OCI-LY1 (cell line): ENCODE measurements around the gene WFDC1.

ENCODE experiments used
- H2AFZ ChIP-seq: fragments of 200-600 bp; sonication (generic), shearing (Covaris generic); 2 replicates; pipeline ENCODE4 v1.6.0; 2014; ENCODE audit warnings: antibody characterized with exemption, mild to moderate bottlenecking, low read length
- H3F3A ChIP-seq: fragments of 200-600 bp; sonication (generic), shearing (Covaris generic); 2 replicates; pipeline ENCODE4 v1.6.0; 2014; ENCODE audit warnings: mild to moderate bottlenecking, antibody characterized with exemption, low read length, moderate library complexity; ENCODE audit not compliant: insufficient read depth
- H3K27ac ChIP-seq: fragments of 200-600 bp; sonication (generic); 2 replicates; pipeline ENCODE4 v1.5.1; 2014; ENCODE audit warnings: low read length, mixed run types, mild to moderate bottlenecking, low read depth; ENCODE audit not compliant: poor library complexity, severe bottlenecking
- H3K27me3 ChIP-seq: fragments of 200-600 bp; sonication (generic); 2 replicates; pipeline ENCODE4 v1.6.0; 2014; ENCODE audit warnings: antibody characterized with exemption, mild to moderate bottlenecking, low read length, moderate library complexity; ENCODE audit not compliant: insufficient read depth
- H3K36me3 ChIP-seq: fragments of 200-600 bp; sonication (generic); 2 replicates; pipeline ENCODE4 v1.6.1; 2014; ENCODE audit warnings: mild to moderate bottlenecking, antibody characterized with exemption, low read length, moderate library complexity, mixed read lengths; ENCODE audit not compliant: insufficient read depth
- H3K4me1 ChIP-seq: fragments of 200-600 bp; sonication (generic); 2 replicates; pipeline ENCODE4 v1.5.1; 2014; ENCODE audit warnings: mild to moderate bottlenecking, low read length, moderate library complexity; ENCODE audit not compliant: insufficient read depth, severe bottlenecking
- H3K4me2 ChIP-seq: fragments of 200-600 bp; sonication (generic), shearing (Covaris generic); 2 replicates; pipeline ENCODE4 v1.6.1; 2014; ENCODE audit warnings: low read length
- H3K4me3 ChIP-seq: fragments of 200-600 bp; sonication (generic); 2 replicates; pipeline ENCODE4 v1.5.1; 2014; ENCODE audit warnings: low read length, low read depth, mild to moderate bottlenecking, mixed read lengths; ENCODE audit not compliant: poor library complexity, severe bottlenecking
- H3K79me2 ChIP-seq: fragments of 200-600 bp; shearing (Covaris generic); 2 replicates; pipeline ENCODE4 v1.6.1; 2016; ENCODE audit warnings: mixed run types, low read length, mixed read lengths; ENCODE audit not compliant: insufficient read depth
- H3K9ac ChIP-seq: fragments of 200-600 bp; sonication (generic), shearing (Covaris generic); 2 replicates; pipeline ENCODE4 v1.6.1; 2014; ENCODE audit warnings: mild to moderate bottlenecking, low read length, mixed read lengths
- H3K9me2 ChIP-seq: fragments of 200-600 bp; sonication (generic), shearing (Covaris generic); 2 replicates; pipeline ENCODE4 v1.6.1; 2014; ENCODE audit warnings: low read depth, mild to moderate bottlenecking, low read length, mixed read lengths
- H3K9me3 ChIP-seq: fragments of 200-600 bp; shearing (Covaris generic); 2 replicates; pipeline ENCODE4 v1.6.1; 2014; ENCODE audit warnings: low read length, mixed read lengths
- H4K20me1 ChIP-seq: fragments of 200-600 bp; sonication (generic), shearing (Covaris generic); 2 replicates; pipeline ENCODE4 v1.6.0; 2016; ENCODE audit warnings: mild to moderate bottlenecking, low read length; ENCODE audit not compliant: insufficient read depth
- CTCF ChIP-seq: fragments of 200-600 bp; sonication (generic), shearing (Covaris generic); IDR thresholded peaks from 2 replicates; pipeline ENCODE4 v1.5.1; 2017; ENCODE audit warnings: mild to moderate bottlenecking, antibody characterized with exemption, low read length, moderate library complexity, mixed read lengths
- EZH2 ChIP-seq: fragments of 200-600 bp; sonication (generic), shearing (Covaris generic); IDR thresholded peaks from 2 replicates; pipeline ENCODE4 v1.8.0; 2017; ENCODE audit warnings: borderline replicate concordance, mixed run types, mild to moderate bottlenecking, antibody characterized with exemption, low read length, moderate library complexity, mixed read lengths

The WFDC1 gene

GRCh38 chr16:84262031-84262430 lies 32.6 kb upstream of the WFDC1 start:
- H2AFZ ChIP-seq = no peak overlapping the region
- H4K20me1 ChIP-seq = no peaks in the 10 kb centered on the region
- no peaks in the 10 kb centered on the region for H3F3A ChIP-seq
- no peaks in the 10 kb centered on the region for H3K79me2 ChIP-seq
- H3K4me1 ChIP-seq = no peaks in the 10 kb centered on the region
- H3K4me2 ChIP-seq = no peak overlapping the region
- TF ChIP-seq EZH2 = no peak
- no peak for TF ChIP-seq CTCF
- H3K9ac ChIP-seq = no peak overlapping the region
- no peaks in the 10 kb centered on the region for H3K9me3 ChIP-seq
- no peak overlapping the region for H3K4me3 ChIP-seq
- no peaks in the 10 kb centered on the region; the same call in 1 of the 2 replicates for H3K27me3 ChIP-seq
- no peaks in the 10 kb centered on the region for H3K9me2 ChIP-seq
- no peak overlapping the region for H3K27ac ChIP-seq
- no peaks in the 10 kb centered on the region for H3K36me3 ChIP-seq

GRCh38 chr16:84262939-84263338 lies 31.7 kb upstream of the WFDC1 start:
- Histone ChIP-seq H3K36me3 (no peaks in the 10 kb centered on the region), H3F3A (no peaks in the 10 kb centered on the region), H3K4me1 (no peaks in the 10 kb centered on the region), H3K27me3 (no peaks in the 10 kb centered on the region), H2AFZ (no peak overlapping the region), H3K9me2 (no peaks in the 10 kb centered on the region), H3K27ac (no peak overlapping the region), H3K4me2 (no peak overlapping the region), H3K4me3 (no peak overlapping the region), H4K20me1 (no peaks in the 10 kb centered on the region), H3K9me3 (no peaks in the 10 kb centered on the region), H3K79me2 (no peaks in the 10 kb centered on the region), H3K9ac (no peak overlapping the region)
- TF ChIP-seq CTCF (no peak), EZH2 (no peak)

- Histone ChIP-seq H3K27me3 (no peaks in the 10 kb centered on the region), H3K27ac (no peak overlapping the region), H3F3A (no peaks in the 10 kb centered on the region), H3K4me2 (no peak overlapping the region), H3K79me2 (no peaks in the 10 kb centered on the region), H3K4me1 (no peaks in the 10 kb centered on the region), H2AFZ (no peak overlapping the region), H4K20me1 (no peaks in the 10 kb centered on the region), H3K9me3 (no peaks in the 10 kb centered on the region), H3K4me3 (no peak overlapping the region), H3K9ac (no peak overlapping the region), H3K9me2 (no peaks in the 10 kb centered on the region), H3K36me3 (no peaks in the 10 kb centered on the region)
- TF ChIP-seq EZH2 (no peak), CTCF (no peak)
These were observed 28.2 kb upstream of the WFDC1 start for GRCh38 chr16:84266451-84266850.
